GM23248 (cell line): ENCODE results near the gene QDPR.

Source experiments
- EZH2 ChIP-seq: fragments of 200-600 bp; sonication (generic); IDR thresholded peaks from 2 replicates; pipeline ENCODE4 v1.6.1; 2018; ENCODE audit warnings: antibody characterized with exemption, mild to moderate bottlenecking; ENCODE audit not compliant: insufficient read depth, poor library complexity, severe bottlenecking
- EZH2phosphoT487 ChIP-seq: fragments of 200-600 bp; sonication (generic); IDR thresholded peaks from 2 replicates; pipeline ENCODE4 v1.6.1; 2018; ENCODE audit warnings: antibody characterized with exemption, moderate library complexity, mild to moderate bottlenecking, low read depth; ENCODE audit not compliant: insufficient read depth

DNA sequence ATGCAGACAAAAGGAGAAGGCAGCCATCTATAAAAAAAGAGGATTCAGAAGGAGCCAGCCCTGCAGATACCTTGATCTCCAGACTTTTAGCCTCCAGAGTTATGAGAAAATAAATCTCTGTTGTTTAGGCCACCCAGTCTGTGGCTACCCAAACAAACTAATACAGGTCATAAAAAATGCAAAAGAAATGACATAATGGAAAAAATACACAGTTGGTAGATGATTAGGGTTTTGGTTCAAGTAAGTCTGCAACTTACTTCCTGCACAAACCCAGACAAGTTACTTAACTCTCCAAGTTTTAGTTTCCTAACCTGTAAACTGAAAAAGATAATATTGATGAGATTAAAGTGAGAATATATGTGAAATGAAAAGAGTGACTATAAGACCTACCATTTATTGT is 11.3 kb downstream of the QDPR start:
- no peak for TF ChIP-seq EZH2
- no peak for TF ChIP-seq EZH2phosphoT487
